ENCODE data around the gene PPARA.

Gene PPARA

GRCh38 chr22:46280999-46281623 lies 130.8 kb downstream of the PPARA start:
- peak; percentile 71 for DNase-seq

GRCh38 chr22:46281866-46282678 lies 131.7 kb downstream of the PPARA start:
- DNase-seq: no peak

- no peak for DNase-seq
These were observed 135.7 kb downstream of the PPARA start for GRCh38 chr22:46286006-46286405.

GRCh38 chr22:46286941-46287872 lies 136.9 kb downstream of the PPARA start:
- no peak for DNase-seq

- DNase-seq: peak; percentile 55
These were observed 137.8 kb downstream of the PPARA start for GRCh38 chr22:46287873-46288751.

- DNase-seq: no peak
These were observed 138.5 kb downstream of the PPARA start for GRCh38 chr22:46288846-46289243.

- DNase-seq: peak; percentile 57
These were observed 139.0 kb downstream of the PPARA start for GRCh38 chr22:46289244-46289891.

GRCh38 chr22:46290121-46290842 lies 140.0 kb downstream of the PPARA start:
- DNase-seq: peak; percentile 15

- DNase-seq: no peak
These were observed 140.8 kb downstream of the PPARA start for GRCh38 chr22:46290843-46291785.

GRCh38 chr22:46292173-46292572 lies 141.8 kb downstream of the PPARA start:
- no peak for DNase-seq

GRCh38 chr22:46292732-46293131 lies 142.4 kb downstream of the PPARA start:
- DNase-seq: no peak

Data from CD4-positive, alpha-beta T cell treated with Interleukin-21 for 1 hour (primary cell).